H7 (cell line): Measurements from ENCODE around the gene AOAH. TPM values are rescaled to one million over a fixed set of nuclear protein-coding genes. Genes with fewer than 3 reads are reported as not detected.

ENCODE experiments used
- DNase-seq: peaks from one replicate; pipeline ENCODE4 v3.0.0; 2012
- H3K27me3 ChIP-seq: 2 replicates; pipeline ENCODE4 v1.6.0; 2011; ENCODE audit warnings: mild to moderate bottlenecking, low read length; ENCODE audit not compliant: control insufficient read depth, insufficient read depth
- H3K36me3 ChIP-seq: replicated peaks from 2 replicates; pipeline ENCODE4 v1.5.1; 2011; ENCODE audit warnings: low read length; ENCODE audit not compliant: control insufficient read depth, insufficient read depth
- H3K4me3 ChIP-seq: 2 replicates; pipeline ENCODE4 v1.5.1; 2011; ENCODE audit warnings: low read depth, mild to moderate bottlenecking, control low read depth, low read length, moderate library complexity; ENCODE audit not compliant: insufficient read depth
- total RNA-seq: library from RNA; depleted of rRNA; stranded (reverse); fragments of >200 nt; shearing (Covaris generic); gene quantifications from 2 replicates; pipeline ENCODE4 v1.2.3, GENCODE V29; 2014

Gene AOAH
- total RNA-seq, 1 experiment from 2014 or later: 0.21 TPM

DNA sequence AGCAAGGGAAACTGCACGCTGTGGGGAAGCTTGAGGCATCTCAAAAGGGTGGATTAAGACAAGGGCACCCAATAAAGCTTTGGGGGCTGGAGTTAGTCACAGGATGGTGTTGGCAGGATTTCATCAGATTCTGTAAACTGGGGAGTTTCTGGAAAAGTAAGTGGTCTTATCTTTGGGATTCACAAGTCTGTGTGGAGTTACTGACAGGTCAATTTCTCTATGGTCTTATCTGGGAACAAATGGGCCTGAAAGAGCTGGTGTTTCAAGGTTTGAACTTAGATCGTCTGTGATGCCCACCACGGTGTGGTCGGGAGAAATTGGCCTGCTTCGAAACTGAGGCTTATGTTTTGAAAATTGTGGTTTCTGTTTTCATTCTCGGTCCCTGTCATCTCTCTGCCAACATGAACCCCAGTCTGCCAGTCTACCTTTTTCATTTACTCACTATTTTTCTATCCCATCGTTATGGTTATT lies 23.8 kb upstream of the AOAH start:
- H3K27me3 ChIP-seq: no peaks in the 10 kb centered on the region
- H3K36me3 ChIP-seq: no peaks in the 10 kb centered on the region
- DNase-seq: no peak
- H3K4me3 ChIP-seq: no peak overlapping the region

DNA sequence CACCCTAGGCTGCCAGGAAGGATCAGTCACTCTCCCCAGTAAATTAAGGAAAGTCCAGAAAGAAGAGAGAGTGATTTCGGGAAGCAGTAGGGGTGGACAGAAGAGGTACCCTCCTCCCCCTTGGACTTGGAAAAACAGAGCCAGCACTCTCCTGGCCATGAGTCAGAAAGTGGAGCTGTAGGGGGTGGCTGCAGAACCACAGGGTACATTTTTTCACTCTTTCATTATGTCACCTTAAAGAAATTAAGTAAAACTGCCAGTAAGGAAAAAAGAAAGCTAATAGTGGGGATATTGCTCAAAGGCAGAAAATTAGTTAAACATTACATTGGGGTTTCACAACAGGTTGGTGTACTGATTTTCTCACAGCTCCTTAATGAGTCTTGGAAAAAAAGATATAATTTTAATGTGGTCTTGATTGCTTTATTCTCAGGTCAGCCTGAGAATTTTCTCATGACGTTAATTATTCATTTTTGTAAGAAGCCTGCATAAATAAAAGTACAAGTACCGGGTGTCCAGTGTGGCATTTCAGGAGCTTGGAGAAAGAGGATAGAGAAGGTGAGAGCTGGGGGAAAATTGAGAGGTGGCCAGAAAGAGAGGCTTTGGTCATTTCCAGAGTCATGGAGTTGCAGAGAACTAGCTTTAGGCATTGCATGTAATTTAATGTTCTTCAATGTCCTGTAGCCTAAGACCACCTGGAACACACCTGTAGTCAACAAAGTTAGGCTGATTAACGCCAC lies 23.2 kb upstream of the AOAH start:
- Histone ChIP-seq H3K36me3 (no peaks in the 10 kb centered on the region), H3K27me3 (no peaks in the 10 kb centered on the region), H3K4me3 (no peak overlapping the region)
- no peak for DNase-seq

DNA sequence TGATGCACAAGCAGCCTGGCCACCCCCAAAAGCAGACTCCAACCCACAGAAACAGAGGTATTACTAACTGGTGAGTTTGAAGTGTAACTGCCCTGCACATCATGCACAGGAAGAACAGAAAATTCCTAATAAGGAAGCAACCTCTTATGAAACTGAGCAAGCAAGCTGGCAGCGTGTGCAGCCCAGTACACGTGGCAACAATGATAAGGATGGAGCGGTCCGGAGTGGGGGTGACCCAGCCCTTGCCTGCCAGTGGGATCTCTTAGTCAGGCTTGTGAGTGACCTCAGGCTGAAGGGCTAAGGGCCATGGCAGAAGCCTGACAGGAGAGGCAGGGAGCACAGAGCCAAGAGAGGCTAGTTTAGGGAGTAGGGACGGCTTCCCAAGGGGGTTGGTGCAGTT lies 22.1 kb upstream of the AOAH start:
- no peak for DNase-seq

DNA sequence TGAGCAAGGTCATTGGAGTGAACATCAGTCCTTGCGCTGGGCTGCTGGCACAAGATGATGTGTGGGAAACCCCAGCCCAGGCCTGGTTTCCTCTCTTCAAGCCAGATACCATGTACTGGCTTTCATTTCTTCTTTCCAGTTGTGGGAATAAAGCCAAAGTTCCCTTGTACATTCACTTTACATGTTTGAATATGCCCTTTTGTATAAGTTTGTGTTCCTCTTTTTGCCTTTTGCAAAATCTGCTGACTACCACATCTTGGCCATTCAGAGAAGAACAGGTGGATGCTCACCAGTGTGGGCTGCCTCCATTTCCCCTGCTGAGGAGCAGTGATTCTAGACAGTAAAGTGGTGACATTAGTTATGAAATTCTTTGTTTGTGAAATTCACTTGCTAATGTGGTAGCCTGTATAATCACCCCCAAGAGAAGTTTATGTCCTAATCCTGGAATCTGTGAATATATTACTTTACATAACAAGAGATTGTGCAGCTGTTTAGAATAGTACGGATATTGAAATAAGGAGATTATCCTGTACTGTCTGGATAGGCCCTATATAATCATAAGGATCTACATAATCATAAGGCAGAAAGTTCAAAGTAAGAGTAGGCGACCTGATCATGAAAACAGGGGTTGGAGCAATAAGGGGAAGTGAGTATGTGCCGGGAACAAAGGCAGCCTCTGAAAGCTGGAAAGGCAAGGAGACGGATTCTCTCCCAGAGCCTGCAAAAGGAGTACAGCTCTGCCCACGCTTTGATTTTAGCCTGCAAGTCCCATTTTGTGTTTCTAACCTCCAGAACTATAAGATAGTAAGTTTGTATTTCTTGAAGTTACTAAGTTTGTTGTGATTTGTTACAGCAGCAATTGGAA lies 18.8 kb upstream of the AOAH start:
- Histone ChIP-seq H3K36me3 (no peaks in the 10 kb centered on the region), H3K4me3 (no peak overlapping the region), H3K27me3 (no peaks in the 10 kb centered on the region)
- no peak for DNase-seq

More for the DNA sequence above, 22.1 kb upstream of the AOAH start:
- no peak overlapping the region for H3K4me3 ChIP-seq
- H3K36me3 ChIP-seq: no peaks in the 10 kb centered on the region
- H3K27me3 ChIP-seq: no peaks in the 10 kb centered on the region

DNA sequence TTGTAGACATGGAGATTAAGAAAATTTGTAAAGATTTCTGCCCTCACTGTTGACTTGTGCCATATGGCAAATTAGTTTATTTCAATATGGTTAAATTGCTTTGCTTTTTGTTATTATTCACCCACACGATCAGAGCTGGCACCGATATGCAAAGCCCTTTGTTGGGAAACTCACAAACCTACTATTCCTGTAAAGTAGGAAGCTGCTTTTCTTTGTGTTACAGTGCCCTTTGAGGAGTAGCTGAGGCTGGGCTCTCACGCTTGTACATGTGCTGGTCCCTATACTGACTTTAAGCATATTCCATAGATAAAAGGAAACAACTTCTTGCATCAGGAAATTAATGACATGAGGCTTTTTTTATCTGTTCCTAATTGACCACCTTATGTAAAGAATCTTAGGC lies 17.6 kb upstream of the AOAH start:
- Histone ChIP-seq H3K27me3 (no peaks in the 10 kb centered on the region), H3K36me3 (no peaks in the 10 kb centered on the region), H3K4me3 (no peak overlapping the region)
- no peak for DNase-seq

DNA sequence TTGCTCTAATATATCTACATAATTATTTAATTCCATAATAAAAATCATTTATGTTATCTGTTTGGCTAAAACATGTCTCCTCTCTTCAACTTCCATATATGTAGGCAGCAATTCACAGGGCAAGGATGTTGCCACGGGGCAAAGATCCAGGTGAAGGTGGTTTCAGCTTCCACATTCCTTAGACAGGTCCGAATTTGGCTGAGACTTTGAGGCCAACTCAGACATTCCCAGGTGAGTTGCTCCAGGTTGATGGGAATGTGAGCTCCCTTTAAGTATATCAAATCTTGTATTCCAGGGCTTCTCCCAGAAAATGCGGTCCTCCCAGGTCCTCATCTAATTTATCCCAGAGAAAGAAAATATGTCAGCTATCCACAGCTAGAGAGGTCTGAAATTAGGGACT lies 15.1 kb upstream of the AOAH start:
- Histone ChIP-seq H3K27me3 (no peaks in the 10 kb centered on the region), H3K36me3 (no peaks in the 10 kb centered on the region), H3K4me3 (no peak overlapping the region)
- no peak for DNase-seq

DNA sequence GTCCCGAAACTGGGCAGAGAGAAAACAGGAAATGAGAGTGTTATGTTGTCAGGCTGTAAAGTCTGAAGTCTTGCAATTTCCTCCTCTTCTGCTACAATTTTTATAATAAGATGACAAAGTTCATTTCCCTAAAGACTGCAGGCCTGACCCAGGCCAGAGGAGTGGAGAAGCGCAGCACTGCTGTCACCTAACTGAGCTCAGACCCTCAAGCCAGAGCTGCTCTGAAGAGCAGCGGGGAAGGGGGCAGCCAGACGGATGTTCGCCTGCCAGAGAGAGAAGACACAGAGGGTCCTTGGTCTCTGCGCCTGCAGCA lies 12.6 kb upstream of the AOAH start:
- Histone ChIP-seq H3K27me3 (no peaks in the 10 kb centered on the region), H3K4me3 (no peak overlapping the region), H3K36me3 (no peaks in the 10 kb centered on the region)
- DNase-seq: no peak

DNA sequence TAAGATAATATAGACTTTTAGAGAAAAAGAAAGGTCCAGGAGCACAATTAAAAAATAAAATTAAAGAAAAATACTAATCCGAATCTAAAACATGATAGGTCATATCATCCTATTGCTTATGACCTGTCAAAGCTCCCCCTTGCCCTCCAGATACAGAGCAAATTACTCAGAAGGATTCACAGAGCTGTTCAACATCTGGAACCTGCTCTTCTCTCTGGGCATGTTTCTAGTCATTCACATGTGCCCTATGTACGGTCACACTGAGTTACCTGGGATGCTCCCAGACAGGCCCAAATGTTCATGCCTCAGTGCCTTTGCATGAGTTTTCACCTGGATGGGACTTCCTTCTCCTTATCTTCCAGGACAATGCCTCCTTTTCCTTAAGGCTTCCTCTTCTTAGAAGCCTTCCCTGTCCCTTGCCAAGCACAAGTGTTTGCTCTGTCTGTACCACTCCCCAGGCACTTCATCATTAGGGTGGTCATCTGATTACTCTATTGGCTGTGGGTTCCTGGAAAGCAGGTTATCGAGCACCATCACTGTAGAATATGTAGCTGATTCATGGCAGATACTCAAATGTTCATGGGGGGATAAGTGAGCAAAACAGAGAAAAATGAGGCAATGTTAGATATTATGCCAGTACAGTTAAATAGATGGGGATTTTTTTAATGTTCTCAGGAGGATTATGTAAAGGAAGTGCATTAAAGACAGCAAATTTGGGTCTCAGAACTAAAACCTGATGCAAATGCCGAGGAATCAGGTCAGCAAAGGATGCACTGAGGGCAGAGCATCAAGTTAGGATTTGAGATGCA lies 12.0 kb upstream of the AOAH start:
- no peak overlapping the region for H3K4me3 ChIP-seq
- no peaks in the 10 kb centered on the region for H3K27me3 ChIP-seq
- no peak for DNase-seq
- H3K36me3 ChIP-seq: no peaks in the 10 kb centered on the region

DNA sequence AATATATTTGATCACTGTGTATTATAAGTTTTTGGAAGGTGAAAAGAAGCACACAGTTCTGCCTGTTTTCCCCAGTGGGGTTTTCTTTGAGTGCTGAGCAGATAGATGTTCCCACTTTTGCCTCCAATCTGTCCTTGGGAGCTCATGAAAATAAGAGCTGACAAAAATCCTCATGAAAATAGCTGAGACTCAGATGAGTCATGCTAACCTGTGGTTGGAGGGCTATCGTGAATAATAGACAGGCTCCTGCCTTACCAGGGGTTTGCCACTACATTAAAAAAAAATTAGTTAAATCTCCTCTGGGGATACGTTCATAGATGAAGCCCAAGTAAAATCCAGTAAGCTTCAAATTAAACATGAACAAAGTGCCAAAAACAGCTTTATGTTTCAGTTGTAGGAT lies 10.9 kb upstream of the AOAH start:
- no peak for DNase-seq
- Histone ChIP-seq H3K27me3 (no peaks in the 10 kb centered on the region), H3K36me3 (no peaks in the 10 kb centered on the region), H3K4me3 (no peak overlapping the region)

DNA sequence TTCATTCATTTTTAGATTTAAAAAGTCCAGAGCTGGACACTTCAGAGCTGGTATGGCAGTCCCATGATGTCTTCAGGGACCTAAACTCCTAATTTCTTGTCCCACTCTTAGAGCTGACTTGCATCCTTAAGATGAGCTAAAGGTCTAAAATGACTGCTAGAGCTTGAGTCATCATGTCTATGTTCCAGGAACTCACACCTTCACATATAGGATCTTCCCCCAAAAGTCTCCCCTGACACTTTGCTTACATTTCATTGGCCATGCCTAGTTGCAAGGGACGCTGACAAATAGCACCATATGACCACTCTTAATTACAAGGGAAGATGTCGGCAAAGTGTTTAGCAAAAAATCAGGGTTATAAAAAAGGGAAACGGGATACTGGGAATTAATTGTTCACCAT lies 10.4 kb upstream of the AOAH start:
- no peak for DNase-seq
- Histone ChIP-seq H3K27me3 (no peaks in the 10 kb centered on the region), H3K36me3 (no peaks in the 10 kb centered on the region), H3K4me3 (no peak overlapping the region)

DNA sequence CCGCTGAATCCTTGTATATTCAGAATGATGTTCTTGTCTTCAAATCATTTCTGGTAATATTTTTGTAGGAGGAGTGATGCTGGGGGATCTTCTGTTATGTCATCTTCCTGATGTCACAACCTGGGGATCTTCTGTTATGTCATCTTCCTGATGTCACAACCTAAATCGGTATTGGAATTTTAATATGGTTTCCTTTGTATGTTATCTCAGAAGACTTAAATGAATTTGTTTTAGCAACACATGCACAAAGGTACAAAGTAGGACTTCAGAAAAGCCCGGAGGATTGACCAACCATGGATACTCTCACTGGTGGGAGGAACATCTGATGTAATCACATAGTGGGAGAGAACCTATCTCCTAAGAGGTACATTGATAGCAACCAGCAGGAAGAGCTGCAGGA lies 9.1 kb upstream of the AOAH start:
- no peak for DNase-seq
- no peaks in the 10 kb centered on the region for H3K27me3 ChIP-seq
- H3K4me3 ChIP-seq: no peak overlapping the region
- H3K36me3 ChIP-seq: no peaks in the 10 kb centered on the region

DNA sequence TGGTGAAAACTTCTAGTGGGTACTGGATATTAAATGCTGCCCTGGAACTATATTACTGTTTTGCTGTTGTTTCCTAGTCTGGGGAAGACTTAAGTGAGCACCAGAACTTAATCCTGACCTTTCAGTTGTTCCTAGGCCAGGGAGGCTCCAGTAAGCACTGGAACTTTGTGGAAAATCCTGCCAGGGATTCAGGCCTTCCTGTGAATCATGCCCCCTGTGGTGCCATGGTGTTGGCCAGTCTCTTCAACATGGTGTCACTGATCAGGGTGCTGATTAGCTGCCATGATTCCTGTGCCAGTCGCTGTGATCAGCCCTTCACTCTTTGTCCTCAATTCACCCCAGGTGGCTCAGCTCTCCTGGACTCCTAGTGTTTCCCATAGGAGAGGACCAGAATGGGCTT lies 8.5 kb upstream of the AOAH start:
- Histone ChIP-seq H3K27me3 (no peaks in the 10 kb centered on the region), H3K4me3 (no peak overlapping the region), H3K36me3 (no peaks in the 10 kb centered on the region)
- DNase-seq: no peak

DNA sequence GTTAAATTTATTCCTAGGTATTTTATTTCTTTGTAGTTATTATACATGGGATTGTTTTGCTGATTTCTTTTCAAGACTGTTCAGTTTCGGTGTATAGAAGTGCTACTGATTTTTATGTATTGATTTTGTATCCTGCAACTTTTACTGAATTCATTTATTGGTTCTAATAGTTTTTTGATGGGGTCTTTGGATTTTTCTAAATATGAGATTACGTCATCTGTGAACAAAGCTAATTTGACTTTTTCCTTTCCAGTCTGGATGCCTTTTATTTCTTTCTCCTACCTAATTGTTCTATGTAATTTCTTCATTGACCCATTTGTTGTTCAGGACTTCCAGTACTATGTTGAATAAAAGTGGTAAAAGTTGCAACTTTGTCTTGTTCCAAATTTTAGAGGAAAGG lies 5.8 kb upstream of the AOAH start:
- H3K36me3 ChIP-seq: no peaks in the 10 kb centered on the region

DNA sequence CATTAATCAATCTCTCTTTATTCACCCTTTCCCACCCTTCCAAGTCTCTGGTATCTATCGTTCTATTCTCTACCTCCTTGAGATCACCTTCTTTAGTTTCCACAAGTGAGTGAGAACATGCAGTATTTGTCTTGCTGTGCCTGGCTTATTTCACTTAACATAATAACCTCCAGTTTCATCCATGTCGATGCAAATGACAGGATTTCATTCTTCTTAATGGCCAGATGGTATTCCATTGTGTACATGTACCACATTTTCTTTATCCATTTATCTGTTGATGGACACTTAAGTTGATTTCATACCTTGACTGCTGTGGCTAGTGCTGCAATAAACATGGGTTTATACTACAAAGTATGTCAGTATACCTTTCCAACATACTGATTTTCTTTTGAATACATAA lies 3.8 kb upstream of the AOAH start:
- Histone ChIP-seq H3K36me3 (no peaks in the 10 kb centered on the region), H3K4me3 (no peak overlapping the region), H3K27me3 (no peaks in the 10 kb centered on the region)
- no peak for DNase-seq

More for the DNA sequence above, 5.8 kb upstream of the AOAH start:
- no peak overlapping the region for H3K4me3 ChIP-seq
- no peaks in the 10 kb centered on the region for H3K27me3 ChIP-seq
- no peak for DNase-seq
